Measurements from ENCODE around the gene PRR22.

PRR22 gene

GRCh38 chr19:5789351-5789761 lies 4.8 kb upstream of the PRR22 start:
- H3K4me3 ChIP-seq (ENCODE audit: low read depth in 1 of 2, low read length in 1 of 2) = no peak overlapping the region

GRCh38 chr19:5788422-5788821 lies 3.9 kb upstream of the PRR22 start:
- Histone ChIP-seq H3K27ac (no peak overlapping the region), H3K4me1 (ENCODE audit: control insufficient read depth in 1 of 2, insufficient read depth in 1 of 2, low read depth in 1 of 2, low read length in 1 of 2) (peaks cover 6 to 14% of the 10 kb centered on the region in 2 experiments), H3K4me3 (ENCODE audit: low read depth in 1 of 2, low read length in 1 of 2) (no peak overlapping the region), H3K36me3 (peaks cover 61% of the 10 kb centered on the region), H3K9me3 (no peaks in the 10 kb centered on the region), H3K27me3 (no peaks in the 10 kb centered on the region)
- no peak for TF ChIP-seq CTCF (IDR thresholded peaks at IDR 0.05)

More at GRCh38 chr19:5789351-5789761, 4.8 kb upstream of the PRR22 start:
- Histone ChIP-seq H3K27me3 (no peaks in the 10 kb centered on the region), H3K9me3 (no peaks in the 10 kb centered on the region), H3K27ac (no peak overlapping the region), H3K36me3 (peaks cover 52% of the 10 kb centered on the region), H3K4me1 (ENCODE audit: control insufficient read depth in 1 of 2, insufficient read depth in 1 of 2, low read depth in 1 of 2, low read length in 1 of 2) (peaks cover 10 to 14% of the 10 kb centered on the region in 2 experiments)
- no peak for TF ChIP-seq CTCF (IDR thresholded peaks at IDR 0.05)

- no peak for TF ChIP-seq CTCF (IDR thresholded peaks at IDR 0.05)
- no peak overlapping the region for H3K27ac ChIP-seq
- H3K4me1 ChIP-seq (ENCODE audit: control insufficient read depth in 1 of 2, insufficient read depth in 1 of 2, low read depth in 1 of 2, low read length in 1 of 2) = peaks cover 6 to 14% of the 10 kb centered on the region in 2 experiments
- H3K9me3 ChIP-seq = no peaks in the 10 kb centered on the region
- no peak overlapping the region for H3K4me3 ChIP-seq (ENCODE audit: low read depth in 1 of 2, low read length in 1 of 2)
- H3K36me3 ChIP-seq = peaks cover 69% of the 10 kb centered on the region
- H3K27me3 ChIP-seq = no peaks in the 10 kb centered on the region
These were observed 3.0 kb upstream of the PRR22 start for GRCh38 chr19:5787409-5788182.

- H3K27me3 ChIP-seq = no peaks in the 10 kb centered on the region
- no peak overlapping the region for H3K4me3 ChIP-seq (ENCODE audit: low read depth in 1 of 2, low read length in 1 of 2)
- H3K4me1 ChIP-seq (ENCODE audit: control insufficient read depth in 1 of 2, insufficient read depth in 1 of 2, low read depth in 1 of 2, low read length in 1 of 2) = peaks cover 6 to 14% of the 10 kb centered on the region in 2 experiments
- peaks cover 70% of the 10 kb centered on the region for H3K36me3 ChIP-seq
- no peaks in the 10 kb centered on the region for H3K9me3 ChIP-seq
- TF ChIP-seq CTCF (IDR thresholded peaks at IDR 0.05) = no peak
- H3K27ac ChIP-seq = no peak overlapping the region
These were observed 2.3 kb upstream of the PRR22 start for GRCh38 chr19:5786593-5787408.

GRCh38 chr19:5785423-5785822 lies 877 bp upstream of the PRR22 start:
- Histone ChIP-seq H3K36me3 (peaks cover 70% of the 10 kb centered on the region), H3K27me3 (no peaks in the 10 kb centered on the region)
- no peak for TF ChIP-seq CTCF (IDR thresholded peaks at IDR 0.05)

More at GRCh38 chr19:5785423-5785822, 877 bp upstream of the PRR22 start:
- Histone ChIP-seq H3K27ac (no peak overlapping the region), H3K4me1 (ENCODE audit: control insufficient read depth in 1 of 2, insufficient read depth in 1 of 2, low read depth in 1 of 2, low read length in 1 of 2) (peaks cover 5% of the 10 kb centered on the region in 2 experiments), H3K9me3 (no peaks in the 10 kb centered on the region), H3K4me3 (ENCODE audit: low read depth in 1 of 2, low read length in 1 of 2) (no peak overlapping the region)
